ENCODE results near the gene SMIM38. TPM values are rescaled to one million over a fixed set of nuclear protein-coding genes. Genes with fewer than 3 reads are reported as not detected.
A peak's percentile ranks its signal among the peaks of the same experiment; 100 is the strongest.

SMIM38 gene
- total and polyA plus RNA-seq, 2 donors (not counting 1 experiment from before 2014, with no cell fraction given): 1.2 to 1.6 TPM

DNA sequence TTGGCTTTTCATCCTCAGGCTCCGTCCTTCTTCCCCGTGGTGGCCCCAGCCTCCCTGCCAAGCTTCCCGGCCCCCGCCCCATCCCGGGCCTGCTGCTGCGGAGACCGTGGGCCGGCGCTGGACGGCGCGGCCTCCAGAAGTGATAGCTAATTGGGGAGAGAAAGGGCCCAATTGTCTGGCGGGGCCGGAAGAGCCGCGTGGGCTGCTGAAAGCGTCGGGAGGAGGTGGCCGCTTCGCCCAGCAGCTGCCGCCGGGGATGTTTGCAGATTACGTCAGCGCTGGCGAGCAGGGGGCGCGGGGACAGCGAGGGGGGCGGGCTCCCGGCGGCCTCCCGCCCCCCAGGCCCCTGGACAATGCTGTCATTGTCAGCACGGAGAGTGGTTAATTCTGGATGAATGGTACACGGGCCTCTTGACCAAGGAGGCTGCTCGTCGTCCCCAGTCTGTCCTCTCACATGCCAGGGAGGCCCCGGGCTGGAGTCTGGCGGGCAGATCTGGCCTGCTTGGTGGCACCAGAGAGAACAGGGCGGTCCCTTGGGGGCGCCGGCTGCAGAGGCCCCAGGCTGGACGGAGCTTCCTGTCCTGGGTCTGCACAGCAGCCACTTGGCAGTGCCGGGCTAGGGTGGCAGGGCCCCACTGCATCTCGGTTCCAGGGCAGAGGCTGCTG, 1.6 kb downstream of the SMIM38 start:
- H2AFZ ChIP-seq (ENCODE audit: insufficient read depth, low read depth, low read length, poor library complexity, severe bottlenecking): no peak overlapping the region
- ChIA-PET POLR2A (interaction anchor here (0.5 kb wide), 1 partner anchor 683 kb away, joined by 6 read pairs; no protein-coding TSS in a partner anchor), CTCF (no interaction called here)
- no peaks in the 10 kb centered on the region for H3K79me2 ChIP-seq (ENCODE audit: control insufficient read depth, insufficient read depth, low read length)
- H3K4me1 ChIP-seq (ENCODE audit: control insufficient read depth in 2 of 2, insufficient read depth in 2 of 2, low read length in 2 of 2): peaks cover 0 to 3% of the 10 kb centered on the region in 2 donors
- intact Hi-C loops (cut with micrococcal nuclease): no loop called here
- H3K9ac ChIP-seq (ENCODE audit: low read length): no peak overlapping the region
- no peak overlapping the region for H3K4me2 ChIP-seq (replicated peaks; ENCODE audit: low read depth, low read length, poor library complexity, severe bottlenecking)
- Mint-ChIP-seq H3K27ac (no peak overlapping the region), H3K27me3 (peaks cover 8% of the 10 kb centered on the region), H3K9me3 (ENCODE audit: insufficient read depth) (no peaks in the 10 kb centered on the region), H3K4me3 (peak overlapping the region; percentile 16), H3K4me1 (peaks cover 10% of the 10 kb centered on the region)
- peaks cover 0 to 13% (median 0%) of the 10 kb centered on the region in 4 experiments for H3K27me3 ChIP-seq (replicated peaks in 1 of 4; ENCODE audit: control extremely low read depth in 1 of 4, control insufficient read depth in 3 of 4, insufficient read depth in 4 of 4, low read length in 3 of 4)
- no peaks in the 10 kb centered on the region for H4K20me1 ChIP-seq (ENCODE audit: control insufficient read depth, insufficient read depth, low read length, poor library complexity, severe bottlenecking)
- DNase-seq (no peak), ATAC-seq (ENCODE audit: low read depth) (no peak)
- no peak overlapping the region for H3K4me3 ChIP-seq (ENCODE audit: control extremely low read depth in 1 of 5, extremely low read depth in 1 of 5, insufficient read depth in 1 of 5, low read depth in 2 of 5, low read length in 4 of 5)
- H3K9me3 ChIP-seq (ENCODE audit: control extremely low read depth in 1 of 3, control insufficient read depth in 2 of 3, insufficient read depth in 1 of 3, low read length in 2 of 3): peaks cover 0 to 1% (median 0%) of the 10 kb centered on the region in 3 donors
- no peaks in the 10 kb centered on the region for H3K36me3 ChIP-seq (replicated peaks in 1 of 2; ENCODE audit: control extremely low read depth in 1 of 2, control insufficient read depth in 1 of 2, extremely low read depth in 1 of 2, insufficient read depth in 2 of 2, low read length in 1 of 2)
- 44% methylated on average over 39 of the region's 44 CpGs for WGBS (ENCODE audit: insufficient coverage)
- no peak overlapping the region for H3K27ac ChIP-seq (ENCODE audit: low read length in 2 of 2)
- TF ChIP-seq, protein P1, sequence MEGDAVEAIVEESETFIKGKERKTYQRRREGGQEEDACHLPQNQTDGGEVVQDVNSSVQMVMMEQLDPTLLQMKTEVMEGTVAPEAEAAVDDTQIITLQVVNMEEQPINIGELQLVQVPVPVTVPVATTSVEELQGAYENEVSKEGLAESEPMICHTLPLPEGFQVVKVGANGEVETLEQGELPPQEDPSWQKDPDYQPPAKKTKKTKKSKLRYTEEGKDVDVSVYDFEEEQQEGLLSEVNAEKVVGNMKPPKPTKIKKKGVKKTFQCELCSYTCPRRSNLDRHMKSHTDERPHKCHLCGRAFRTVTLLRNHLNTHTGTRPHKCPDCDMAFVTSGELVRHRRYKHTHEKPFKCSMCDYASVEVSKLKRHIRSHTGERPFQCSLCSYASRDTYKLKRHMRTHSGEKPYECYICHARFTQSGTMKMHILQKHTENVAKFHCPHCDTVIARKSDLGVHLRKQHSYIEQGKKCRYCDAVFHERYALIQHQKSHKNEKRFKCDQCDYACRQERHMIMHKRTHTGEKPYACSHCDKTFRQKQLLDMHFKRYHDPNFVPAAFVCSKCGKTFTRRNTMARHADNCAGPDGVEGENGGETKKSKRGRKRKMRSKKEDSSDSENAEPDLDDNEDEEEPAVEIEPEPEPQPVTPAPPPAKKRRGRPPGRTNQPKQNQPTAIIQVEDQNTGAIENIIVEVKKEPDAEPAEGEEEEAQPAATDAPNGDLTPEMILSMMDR (IDR thresholded peaks at IDR 0.05): no peak
- no peak for TF ChIP-seq EZH2 (IDR thresholded peaks at IDR 0.05; ENCODE audit: borderline replicate concordance, insufficient read depth, low read depth, low read length, poor library complexity, severe bottlenecking)

DNA sequence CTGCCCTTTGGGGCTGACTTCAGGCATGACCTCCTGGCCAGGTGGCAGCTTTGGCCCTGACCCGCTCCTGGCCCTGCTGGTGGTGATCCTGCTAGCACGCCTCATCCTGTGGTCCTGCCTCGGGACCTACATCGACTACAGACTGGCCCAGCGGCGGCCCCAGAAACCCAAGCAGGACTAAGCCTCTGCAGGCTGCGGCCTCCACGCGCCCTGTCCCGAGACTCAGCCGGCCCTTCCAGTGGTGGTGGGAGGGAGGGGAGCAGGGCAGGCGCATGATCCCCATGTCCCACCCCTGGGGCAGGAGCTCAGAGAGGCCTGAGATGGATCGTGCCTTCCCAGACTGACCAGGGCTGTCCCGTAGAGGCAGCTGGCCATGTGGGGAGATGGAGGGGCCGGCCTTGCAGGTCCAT, 2.1 kb downstream of the SMIM38 start:
- Mint-ChIP-seq H3K27me3 (peaks cover 8% of the 10 kb centered on the region), H3K9me3 (ENCODE audit: insufficient read depth) (peaks cover 3% of the 10 kb centered on the region), H3K4me1 (peaks cover 10% of the 10 kb centered on the region), H3K27ac (no peak overlapping the region), H3K4me3 (no peak overlapping the region)
- TF ChIP-seq EZH2 (IDR thresholded peaks at IDR 0.05; ENCODE audit: borderline replicate concordance, insufficient read depth, low read depth, low read length, poor library complexity, severe bottlenecking): no peak
- TF ChIP-seq, protein P1 (IDR thresholded peaks at IDR 0.05): no peak
- POLR2A ChIA-PET: no interaction called here
- Histone ChIP-seq H3K27ac (ENCODE audit: low read length in 2 of 2) (no peak overlapping the region), H3K79me2 (ENCODE audit: control insufficient read depth, insufficient read depth, low read length) (no peaks in the 10 kb centered on the region), H4K20me1 (ENCODE audit: control insufficient read depth, insufficient read depth, low read length, poor library complexity, severe bottlenecking) (no peaks in the 10 kb centered on the region), H3K4me1 (ENCODE audit: control insufficient read depth in 2 of 2, insufficient read depth in 2 of 2, low read length in 2 of 2) (peaks cover 0 to 3% of the 10 kb centered on the region in 2 donors), H3K36me3 (replicated peaks in 1 of 2; ENCODE audit: control extremely low read depth in 1 of 2, control insufficient read depth in 1 of 2, extremely low read depth in 1 of 2, insufficient read depth in 2 of 2, low read length in 1 of 2) (no peaks in the 10 kb centered on the region), H3K4me2 (replicated peaks; ENCODE audit: low read depth, low read length, poor library complexity, severe bottlenecking) (no peak overlapping the region), H3K9ac (ENCODE audit: low read length) (no peak overlapping the region), H3K27me3 (replicated peaks in 1 of 4; ENCODE audit: control extremely low read depth in 1 of 4, control insufficient read depth in 3 of 4, insufficient read depth in 4 of 4, low read length in 3 of 4) (peaks cover 0 to 13% (median 0%) of the 10 kb centered on the region in 4 experiments), H2AFZ (ENCODE audit: insufficient read depth, low read depth, low read length, poor library complexity, severe bottlenecking) (no peak overlapping the region), H3K4me3 (ENCODE audit: control extremely low read depth in 1 of 5, extremely low read depth in 1 of 5, insufficient read depth in 1 of 5, low read depth in 2 of 5, low read length in 4 of 5) (no peak overlapping the region), H3K9me3 (ENCODE audit: control extremely low read depth in 1 of 3, control insufficient read depth in 2 of 3, insufficient read depth in 1 of 3, low read length in 2 of 3) (peaks cover 0 to 2% (median 0%) of the 10 kb centered on the region in 3 donors)
- ATAC-seq (ENCODE audit: low read depth): no peak
- no peak for DNase-seq
- CTCF ChIA-PET: no interaction called here
- WGBS (ENCODE audit: insufficient coverage): 96% methylated on average over 14 of the region's 15 CpGs
- intact Hi-C loops (cut with micrococcal nuclease): no loop called here

Measured in B cell (primary cell).